SIG-M5 treated with dmso at 0.1 percent for 504 hours (cell line): Measurements from ENCODE around the gene LYPD5.
"Not testable (repeated sequence)": the region's sequence is repeated elsewhere in the genome, so short reads cannot be mapped to it uniquely, and the experiment has no call there.

Source experiments
- DNase-seq: peaks from one replicate; lab custom pipeline; 2025; ENCODE audit not compliant: unreplicated experiment; lab: John Stamatoyannopoulos, UW

LYPD5 gene

DNA sequence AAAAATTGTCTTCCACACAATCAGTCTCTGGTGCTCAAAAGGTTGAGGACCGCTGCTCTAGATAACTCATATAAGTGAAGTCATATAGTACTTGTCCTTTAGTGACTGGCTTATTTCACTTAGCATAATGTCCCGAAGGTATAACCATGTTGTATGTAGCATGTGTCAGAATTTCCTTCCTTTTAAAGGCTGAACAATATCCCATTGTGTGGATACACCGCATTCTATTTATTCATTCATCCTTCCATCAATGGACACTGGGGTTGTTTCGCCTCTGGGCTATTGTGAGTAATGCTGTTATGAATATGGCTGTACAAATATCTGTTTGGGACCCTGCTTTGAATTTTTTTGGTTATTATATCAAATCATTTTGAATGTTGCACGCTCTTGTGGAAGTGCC is 4.6 kb upstream of the LYPD5 start:
- DNase-seq: no peak

DNA sequence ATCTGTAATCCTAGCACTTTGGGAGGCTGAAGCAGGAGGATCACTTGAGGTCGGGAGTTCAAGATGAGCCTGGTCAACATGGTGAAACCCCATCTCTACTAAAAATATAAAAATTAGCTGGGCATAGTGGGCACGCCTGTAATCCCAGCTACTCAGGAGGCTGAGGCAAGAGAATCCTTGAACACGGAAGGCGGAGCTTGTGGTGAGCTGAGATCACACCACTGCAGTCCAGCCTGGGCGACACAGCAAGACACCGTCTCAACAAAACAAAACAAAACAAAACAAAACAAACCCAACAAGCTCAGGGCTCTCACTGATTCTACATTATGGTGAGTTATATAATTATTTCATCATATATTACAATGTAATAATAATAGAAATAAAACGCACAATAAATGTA is 4.2 kb upstream of the LYPD5 start:
- not testable (repeated sequence) for DNase-seq

DNA sequence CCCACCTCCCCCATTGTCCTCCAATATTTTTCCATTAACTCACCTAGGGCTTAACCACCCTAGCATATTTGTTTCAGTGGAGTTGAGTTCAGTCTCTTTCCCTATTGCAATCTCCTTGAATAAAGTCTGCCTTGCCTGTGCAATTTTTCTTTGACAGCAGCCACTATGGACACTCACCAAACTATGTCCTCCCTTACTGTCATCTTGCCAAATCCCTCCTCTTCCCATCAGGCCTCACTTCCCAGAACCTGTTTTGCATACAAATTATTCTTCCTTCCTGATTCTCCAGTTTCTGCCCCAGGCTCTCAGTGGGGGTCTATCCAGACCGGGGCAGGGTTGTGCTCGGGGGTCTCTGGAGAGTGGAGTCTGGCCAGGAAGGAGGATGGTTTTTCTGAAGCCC is 2.2 kb upstream of the LYPD5 start:
- no peak for DNase-seq

DNA sequence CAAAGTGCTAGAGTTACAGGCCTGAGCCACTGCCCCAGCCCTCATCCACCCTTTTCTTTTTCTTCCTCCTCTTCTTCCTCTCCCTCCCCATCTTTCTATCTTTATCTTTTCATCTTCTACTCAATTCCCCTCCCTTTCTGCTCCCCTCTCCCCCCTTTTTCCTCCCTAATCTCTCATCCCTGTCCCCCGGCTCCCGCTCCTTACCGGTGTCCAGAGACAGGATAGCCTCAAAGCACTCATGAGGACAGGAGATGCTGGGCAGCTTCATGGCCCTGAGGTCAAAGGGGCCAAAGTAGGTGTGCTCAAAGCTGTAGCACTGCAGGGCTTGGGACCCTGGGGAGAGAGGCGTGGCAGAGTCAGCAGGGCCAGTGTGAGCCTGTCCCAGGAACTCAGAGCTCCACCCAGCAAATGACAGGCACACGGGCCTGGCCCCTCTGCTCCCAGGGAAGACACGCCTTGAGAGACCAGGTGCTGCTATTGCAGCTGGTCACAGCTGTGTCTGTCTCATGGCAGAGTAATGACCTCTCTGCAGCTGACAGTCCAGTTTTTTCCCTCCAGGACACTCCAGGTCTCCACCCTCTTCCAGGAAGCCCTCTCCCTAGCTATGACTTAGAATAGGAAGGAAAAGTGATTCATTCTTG is 2.6 kb downstream of the LYPD5 start:
- no peak for DNase-seq

DNA sequence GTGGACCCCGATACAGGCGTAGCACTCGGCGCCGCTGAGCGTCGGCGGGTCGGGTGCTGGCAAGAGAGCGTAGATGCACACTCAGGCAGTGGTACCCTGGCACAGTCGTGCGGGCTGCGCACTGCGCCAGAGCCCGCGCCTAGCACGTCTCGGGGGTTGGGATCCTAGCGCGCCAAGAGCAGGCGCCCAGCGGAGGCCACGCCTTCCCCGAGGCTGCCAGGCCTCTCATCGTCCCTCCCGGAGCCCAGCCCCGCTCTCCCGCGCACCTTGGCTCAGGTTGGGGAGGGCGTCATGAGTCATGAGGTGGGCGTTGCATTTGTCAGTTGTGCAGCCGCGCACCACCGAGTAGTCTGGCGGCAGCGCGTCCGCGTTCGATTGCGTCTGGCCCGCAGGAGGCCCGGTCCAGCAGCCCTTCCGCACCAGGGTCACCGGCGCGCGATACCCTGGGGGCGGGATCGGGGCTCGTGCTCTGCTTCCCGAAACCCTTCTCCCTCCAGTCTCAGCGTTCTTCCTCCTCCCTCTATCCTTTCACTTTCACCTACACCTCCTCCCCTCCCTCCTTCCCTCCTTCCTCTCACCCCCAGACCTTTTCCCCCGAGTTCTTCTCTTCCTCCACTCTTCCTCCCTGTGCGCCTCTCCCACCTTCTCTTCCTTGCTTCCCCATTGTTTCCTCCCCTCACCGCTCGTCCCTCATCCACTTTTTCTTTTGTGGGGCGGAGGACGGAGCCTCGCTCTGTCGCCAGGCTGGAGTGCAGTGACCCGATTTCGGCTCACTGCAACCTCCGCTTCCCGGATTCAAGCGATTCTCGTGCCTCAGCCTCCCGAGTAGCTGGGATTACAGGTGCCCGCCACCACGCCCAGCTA is 3.5 kb downstream of the LYPD5 start:
- no peak for DNase-seq

DNA sequence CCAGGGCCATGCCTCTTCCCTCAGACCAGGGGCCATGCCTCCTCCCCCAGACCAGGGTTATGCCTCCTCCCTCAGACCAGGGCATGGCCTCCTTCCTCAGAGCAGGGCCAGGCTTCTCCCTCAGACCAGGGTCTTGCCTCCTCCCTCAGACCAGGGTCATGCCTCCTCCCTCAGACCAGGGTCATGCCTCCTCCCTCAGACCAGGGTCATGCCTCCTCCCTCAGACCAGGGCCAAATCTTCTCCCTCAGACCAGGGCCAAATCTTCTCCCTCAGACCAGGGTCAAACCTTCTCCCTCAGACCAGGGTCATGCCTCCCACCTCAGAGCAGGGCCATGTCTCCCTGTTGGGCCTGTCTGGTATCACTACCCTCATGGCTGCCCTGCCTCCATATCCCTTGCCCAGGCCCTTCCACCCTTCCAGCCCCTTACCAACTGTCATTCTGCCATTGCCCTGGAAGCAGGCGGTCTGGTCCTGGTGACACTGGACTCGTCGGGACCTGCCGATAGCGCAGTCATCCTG is 4.2 kb downstream of the LYPD5 start:
- DNase-seq: no peak

DNA sequence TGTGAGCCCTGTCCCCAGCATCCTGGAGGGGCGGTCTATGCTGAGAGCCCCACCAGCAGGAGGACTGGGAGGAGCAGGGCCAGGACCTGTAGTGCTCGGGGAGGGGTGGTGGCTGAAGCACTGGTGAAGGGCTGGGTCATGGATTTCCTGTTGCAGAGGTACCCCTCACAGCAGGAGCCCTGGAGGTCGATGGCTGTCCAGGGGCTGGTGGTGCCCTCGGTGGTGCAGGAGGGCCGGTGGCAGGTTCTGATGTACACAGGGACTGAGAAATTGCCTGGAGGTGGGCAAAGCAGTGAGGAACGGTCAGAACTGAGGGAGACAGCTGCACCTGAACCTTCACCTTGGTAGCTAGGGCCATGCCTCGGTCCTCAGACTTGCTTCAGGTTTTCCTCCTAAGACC is 4.7 kb downstream of the LYPD5 start:
- DNase-seq: no peak

DNA sequence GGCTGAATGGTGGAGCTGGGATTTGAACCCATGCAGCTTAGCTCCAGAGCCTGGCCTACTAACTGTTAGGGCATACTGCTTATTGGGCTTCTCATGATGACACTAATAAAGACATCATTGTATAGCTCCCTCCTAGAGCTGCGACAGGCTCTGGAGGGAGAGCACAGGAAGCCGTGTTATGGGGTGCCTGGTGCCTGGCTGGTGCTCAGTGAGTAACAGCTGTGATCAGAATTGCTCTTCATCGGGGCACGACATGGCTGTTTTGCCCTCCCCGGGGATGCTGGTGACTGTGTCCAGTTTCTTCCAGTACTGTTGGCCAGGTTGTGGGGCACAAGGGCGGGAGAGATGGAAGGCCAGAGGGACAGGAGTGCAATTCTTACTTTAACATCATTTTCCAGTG is 5.1 kb downstream of the LYPD5 start:
- DNase-seq: no peak

DNA sequence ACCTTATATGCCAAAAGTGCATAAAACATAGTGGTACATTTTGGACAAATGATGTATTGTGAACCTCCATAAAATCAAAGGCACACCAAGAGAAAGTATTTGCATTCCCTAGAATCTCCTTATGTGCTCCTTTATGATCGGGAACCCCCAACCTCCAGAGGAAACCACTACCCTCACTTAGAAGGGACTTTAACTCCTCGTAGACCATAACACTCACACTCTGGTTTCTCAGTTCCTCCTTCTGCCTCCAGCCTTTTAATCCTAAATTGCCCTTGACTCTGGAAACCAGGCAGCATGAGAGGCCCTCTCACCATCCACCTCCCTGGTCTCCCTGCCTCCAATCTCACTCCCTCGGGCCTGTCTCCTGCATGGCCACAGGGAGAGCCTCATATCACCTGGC is 11.7 kb downstream of the LYPD5 start:
- peak; percentile 35 for DNase-seq

DNA sequence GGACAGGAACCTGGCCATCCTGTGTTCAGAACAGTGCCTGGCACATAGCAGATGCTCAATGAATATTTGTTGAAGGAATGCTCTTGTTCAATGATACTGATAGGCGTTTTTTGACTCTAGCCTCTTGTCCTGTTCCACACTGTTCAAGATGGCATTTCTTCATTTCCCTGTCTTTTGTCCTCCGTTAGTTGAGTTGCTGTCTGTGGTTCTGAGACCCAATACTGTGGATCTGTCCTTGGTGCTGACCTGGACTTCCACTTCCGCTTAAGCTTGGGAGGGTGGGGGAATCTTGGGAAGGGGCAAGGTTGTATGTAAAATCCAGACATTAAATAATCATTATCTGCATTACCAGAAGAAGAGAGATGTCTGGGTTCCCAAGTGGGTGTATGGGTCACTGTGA is 13.2 kb downstream of the LYPD5 start:
- DNase-seq: peak; percentile 61

DNA sequence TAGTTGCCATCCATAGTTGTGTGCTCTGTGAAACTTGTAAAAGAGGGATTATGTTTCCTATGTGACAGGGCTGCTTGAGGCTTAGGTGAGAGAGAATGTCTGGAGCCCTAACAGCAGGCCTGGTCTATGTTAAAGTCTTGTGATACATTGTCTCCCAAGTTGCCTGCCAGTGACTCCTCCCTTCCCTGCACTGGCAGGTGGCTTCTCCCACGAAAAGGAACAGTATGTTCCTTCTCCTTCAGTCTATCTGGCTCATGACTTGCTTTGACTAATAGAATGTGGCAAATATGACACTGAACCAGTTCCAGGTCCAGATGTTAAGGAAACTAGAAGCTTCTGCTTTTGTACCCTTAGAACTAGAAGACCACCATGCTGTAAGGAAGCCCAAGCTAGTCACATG is 15.6 kb downstream of the LYPD5 start:
- DNase-seq: no peak

DNA sequence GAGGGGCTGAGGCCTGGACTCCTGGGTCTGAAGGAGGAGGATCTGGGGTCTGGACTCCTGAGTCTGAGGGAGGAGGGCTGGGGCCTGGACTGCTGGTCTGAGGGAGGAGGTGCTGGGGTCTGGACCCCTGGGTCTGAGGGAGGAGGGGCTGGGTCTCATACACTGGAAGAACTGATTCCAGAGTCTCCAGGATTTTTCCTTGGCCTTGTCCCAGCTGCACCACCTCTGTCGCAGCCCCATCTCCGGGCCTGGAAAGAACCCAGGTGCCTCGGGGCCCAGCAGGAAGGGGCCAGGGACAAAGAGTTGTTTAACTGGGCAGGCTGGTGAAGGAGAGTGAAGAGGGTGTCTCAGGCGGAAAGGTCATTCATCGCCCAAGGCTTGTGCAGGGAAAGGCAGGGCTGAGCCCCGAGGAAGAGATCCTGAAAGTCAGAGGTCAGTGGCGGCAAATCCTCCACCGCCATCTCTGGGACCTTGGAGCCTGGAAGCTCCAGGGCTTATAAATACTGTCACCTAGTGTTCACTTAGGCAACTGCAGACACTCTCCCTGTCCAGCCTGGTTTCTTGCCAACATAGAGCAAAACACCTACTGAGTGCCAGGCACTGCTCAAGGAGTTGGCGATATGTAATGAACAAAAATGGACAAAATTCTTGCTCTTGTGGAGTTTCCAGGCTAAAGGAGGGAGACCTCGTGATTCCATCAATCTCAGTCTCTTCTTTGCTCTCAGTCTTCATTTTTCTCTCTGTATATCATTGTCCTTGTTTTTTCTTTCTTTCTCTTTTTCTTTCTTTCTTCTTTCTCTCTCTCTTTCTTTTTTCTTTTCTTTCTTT is 17.1 kb downstream of the LYPD5 start:
- peak; percentile 79 for DNase-seq

DNA sequence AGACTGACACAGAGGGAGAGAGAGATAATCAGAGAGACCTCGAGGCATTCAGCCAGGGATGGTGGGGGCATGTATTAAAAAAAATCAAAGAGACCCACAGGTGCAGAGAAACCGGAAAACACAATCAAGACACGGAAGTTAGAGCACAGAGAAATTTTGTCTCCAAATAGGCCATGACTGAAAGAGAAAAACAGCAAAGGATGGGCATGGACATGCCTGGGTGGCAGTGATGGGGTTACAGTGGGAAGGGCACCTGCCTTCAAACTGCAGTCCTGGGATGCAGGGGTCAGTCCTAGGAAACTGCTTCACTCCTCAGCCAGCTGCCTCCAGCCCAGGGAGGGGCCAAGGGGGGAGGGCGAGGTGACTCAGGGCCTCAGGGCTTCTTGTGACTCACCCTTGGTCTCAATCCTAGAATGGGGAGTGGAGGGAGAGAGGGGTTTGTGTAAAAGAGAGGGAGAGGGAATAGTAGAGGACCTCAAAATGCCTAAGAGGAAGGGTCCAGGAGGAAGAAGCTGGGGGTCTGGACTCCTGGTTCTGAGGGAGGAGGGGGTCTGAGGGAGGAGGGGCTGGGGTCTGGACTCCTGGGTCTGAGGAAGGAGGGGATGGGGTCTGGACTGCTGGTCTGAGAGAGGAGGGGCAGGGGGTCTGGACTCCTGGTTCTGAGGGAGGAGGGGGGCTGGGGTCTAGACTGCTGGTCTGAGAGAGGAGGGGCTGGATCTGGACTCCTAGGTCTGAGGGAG is 17.8 kb downstream of the LYPD5 start:
- peak; percentile 30 for DNase-seq

DNA sequence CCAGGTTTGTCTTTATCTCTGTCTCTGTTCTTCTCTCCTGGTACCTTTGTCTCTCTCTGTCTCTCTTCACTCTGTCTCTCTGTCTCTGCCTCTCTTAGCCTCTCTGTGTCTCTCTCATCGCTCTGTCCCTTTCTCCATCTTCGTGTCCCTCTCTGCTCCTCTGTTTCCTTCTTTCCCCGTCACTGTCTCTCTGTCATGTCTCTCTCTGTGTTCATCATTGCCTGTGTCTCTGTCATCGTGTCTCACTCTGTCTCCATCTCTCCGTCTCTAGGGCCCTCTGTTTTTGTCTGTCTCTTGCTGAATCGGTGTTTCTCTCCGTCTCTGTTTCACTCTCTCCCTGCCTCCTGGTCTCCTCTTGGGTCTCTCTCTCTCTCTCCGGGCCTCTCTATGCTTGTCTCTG is 18.6 kb downstream of the LYPD5 start:
- no peak for DNase-seq

DNA sequence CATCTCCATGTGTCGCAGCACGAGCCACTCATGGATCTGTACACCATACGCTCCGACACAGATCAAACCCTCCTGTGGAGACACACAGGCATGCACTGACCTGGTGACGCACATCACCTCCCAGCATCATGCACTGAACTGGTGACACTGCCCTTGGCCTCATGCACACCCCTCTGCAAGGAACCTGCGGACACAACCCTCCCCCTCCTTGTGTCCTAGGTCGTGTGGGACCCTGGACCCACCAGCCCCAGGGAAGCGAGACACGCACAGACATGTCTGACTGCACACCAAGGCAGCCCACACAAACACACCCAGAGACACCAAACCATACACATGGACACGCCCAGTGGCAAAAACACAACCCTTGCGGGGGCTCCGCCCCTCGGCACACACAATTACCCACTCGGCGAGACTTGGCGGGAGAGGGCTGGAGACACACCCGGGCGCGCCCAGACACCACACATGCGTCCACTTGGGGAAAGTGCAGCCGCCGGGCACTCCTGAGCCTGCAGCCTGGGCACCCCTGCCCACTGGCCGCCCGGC is 19.5 kb downstream of the LYPD5 start:
- no peak for DNase-seq

DNA sequence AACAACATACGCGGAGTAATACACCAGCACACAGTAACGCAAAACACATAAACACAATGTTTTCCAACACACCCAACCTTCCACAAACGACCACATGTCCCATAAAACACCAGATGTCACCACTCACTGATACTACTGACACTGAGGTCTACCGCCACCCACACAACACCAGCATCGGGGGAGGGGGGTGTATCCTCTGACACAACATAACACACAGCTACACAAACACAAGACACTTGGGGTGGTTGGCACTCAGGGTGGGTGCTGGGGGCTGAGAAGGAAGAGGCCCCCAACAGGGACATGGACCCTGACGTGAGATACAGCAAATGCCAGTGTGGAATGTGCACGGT is 20.0 kb downstream of the LYPD5 start:
- no peak for DNase-seq

DNA sequence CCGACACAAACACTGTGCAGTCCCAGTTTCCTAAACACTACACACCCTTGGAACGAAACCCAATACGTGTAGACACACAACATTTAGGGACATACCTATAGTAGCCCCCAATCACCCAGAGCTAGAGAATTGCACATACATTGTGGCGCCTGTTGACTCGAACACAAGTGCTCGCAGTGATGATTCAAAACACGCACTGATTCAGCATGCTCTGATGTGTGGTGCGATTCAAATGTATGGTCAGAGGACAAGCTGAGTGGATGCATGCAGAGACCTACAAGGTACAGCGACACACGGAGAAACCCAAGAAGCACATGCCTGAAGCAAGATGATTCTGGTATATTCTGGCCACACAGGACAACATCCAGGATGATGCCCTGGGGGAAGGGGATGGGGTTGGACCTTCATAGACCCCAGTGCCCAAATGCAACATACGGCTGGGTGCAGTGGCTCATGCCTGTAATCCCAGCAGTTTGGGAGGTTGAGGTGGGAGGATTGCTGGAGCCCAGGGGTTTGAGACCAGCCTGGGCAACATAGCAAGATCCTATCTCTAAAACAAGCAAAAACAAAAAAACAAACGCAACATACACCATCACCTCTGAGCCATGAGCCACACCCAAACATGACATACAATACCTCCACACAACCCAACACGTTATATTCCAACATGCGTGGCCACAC is 20.5 kb downstream of the LYPD5 start:
- no peak for DNase-seq

DNA sequence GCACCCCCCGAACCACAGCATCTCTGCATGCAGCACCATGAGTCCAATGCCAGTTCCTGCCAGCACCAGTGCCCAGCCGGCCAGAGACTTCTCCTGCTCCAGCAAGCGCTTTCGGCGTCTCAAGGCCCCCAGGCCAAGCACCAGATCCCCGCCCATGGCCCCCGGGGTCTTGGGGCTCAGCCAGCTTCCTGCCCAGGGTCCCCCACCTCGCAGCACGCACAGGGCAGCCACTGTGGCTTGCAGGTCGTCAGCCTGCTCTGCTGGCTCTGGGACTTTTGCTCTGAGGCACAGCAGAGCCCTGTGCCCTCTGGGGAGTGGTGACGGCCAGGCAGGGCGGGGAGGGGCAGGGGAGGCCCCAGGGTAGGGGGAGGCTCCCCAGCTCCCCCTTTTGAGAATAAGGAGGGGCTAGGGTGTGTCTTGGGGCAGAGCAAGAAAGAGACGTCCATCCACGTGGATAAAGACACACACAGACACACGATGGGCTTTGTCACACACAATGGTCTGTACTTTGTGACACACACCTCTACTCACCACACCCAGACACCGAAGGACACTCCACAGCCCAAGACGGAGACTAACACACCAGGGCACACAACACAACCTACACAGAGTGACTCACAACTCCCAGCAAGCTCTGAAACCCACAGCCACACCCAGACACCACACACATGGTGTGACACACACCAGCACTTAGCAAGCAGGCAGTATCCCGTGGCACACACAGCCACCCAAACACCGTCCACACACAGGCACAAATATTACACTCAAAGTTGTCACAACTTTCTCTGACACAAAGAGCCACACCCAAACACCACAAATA is 21.3 kb downstream of the LYPD5 start, which contains the start of gene KCNN4:
KCNN4 (minus strand) TSS at position 268 of the 820 bp plus-strand sequence; CDS start at position 156, 112 bp downstream.
- DNase-seq: peak; percentile 61

DNA sequence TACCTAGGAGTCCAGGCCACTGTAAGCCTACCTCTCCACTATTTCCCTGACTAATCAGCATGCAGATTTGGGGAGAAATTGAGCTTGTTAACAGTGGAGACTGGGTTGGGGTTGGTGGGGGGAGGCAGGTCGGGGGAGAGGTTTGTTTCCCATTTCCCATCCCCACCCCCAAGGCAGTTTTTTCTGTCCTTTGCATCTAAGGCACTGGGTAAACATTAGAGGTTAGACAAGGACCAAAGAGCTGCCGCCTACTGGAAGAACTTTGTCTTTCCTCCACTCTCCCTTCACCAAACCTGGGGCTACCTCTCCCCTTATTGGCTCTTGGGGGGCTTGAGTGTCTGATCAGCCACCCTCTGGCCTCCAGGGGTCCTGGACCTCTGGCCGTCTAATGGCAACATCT is 22.4 kb downstream of the LYPD5 start:
- peak; percentile 61 for DNase-seq
